Adipose tissue (tissue), 3 donors: ENCODE data around the gene CPT1B. TPM values are rescaled to one million over a fixed set of nuclear protein-coding genes. Genes with fewer than 3 reads are reported as not detected.
"Not testable (repeated sequence)": the region's sequence is repeated elsewhere in the genome, so short reads cannot be mapped to it uniquely, and the experiment has no call there.

Source experiments
- H3K27ac ChIP-seq: one replicate; pipeline ENCODE4 v1.5.1; 2013; ENCODE audit warnings: low read depth, low read length
- WGBS, 3 donors: extraction: QIAGEN DNeasy Blood & Tissue Kit; methylation state at CpG; one replicate each; pipeline ENCODE4 v1.1.7; 2013; 5-methylcytosine and 5-hydroxymethylcytosine counted together
- polyA plus RNA-seq, 3 donors: library from polyadenylated mRNA; stranded (reverse); fragments of 200-250 nt; gene quantifications; one replicate each; pipeline ENCODE4 v1.2.3, GENCODE V29; 2013
- donor health status: healthy with polysubstance abuse.
- donor health status: Bipolar disorder and iron deficiency.
- donor health status: healthy.

The CPT1B gene
- polyA plus RNA-seq, result 10 to 100 TPM; 13.4 to 30.4 (median 13.5) TPM

DNA sequence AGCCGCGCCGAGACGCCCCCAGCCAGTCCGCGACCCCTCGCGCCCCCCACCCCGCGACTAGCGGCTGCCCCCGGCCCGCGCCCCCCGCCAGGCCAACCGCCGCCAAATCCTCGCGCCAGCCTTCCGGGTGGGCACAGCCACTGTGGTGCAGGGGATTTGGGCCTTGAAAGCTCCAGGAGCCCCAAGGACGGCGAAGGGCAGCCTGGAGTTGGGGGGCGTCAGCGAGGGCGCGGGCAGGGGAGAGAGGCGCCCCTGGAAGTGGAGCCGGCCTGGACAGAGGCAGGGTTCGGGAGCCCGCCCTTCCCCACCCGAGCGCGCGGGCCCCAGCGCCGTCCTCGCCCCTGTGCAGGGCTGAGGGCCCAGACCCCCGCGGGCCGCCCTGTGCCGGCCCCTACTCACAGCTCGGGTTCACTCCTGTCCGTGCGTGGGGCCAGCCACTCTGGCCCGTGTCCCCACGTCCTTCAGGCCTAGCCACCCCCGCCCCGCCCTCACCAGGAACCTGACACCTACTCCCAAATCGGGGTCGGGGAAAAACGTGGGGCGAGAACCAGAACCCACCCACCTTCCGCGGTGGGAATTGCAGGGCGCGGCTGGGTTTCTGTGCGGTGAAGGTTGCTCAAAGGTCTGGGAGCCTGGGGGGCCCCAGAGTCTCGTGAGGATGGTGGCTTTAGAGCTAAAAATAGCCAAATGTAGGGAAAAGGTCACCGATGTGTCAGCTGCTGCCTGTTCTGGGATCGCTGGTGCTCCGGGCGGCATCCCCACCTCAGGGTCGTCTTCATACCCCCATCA lies at the start of gene CPT1B:
TSS of gene CPT1B (minus strand) at position 441 of the 789 bp plus-strand sequence. CDS start 512 bp downstream, outside the sequence.
- 25 to 37% (median 30%) methylated on average over 55 to 63 of the region's 63 CpGs for WGBS, 3 donors
- no peak within 1 kb of the TSS for H3K27ac ChIP-seq

DNA sequence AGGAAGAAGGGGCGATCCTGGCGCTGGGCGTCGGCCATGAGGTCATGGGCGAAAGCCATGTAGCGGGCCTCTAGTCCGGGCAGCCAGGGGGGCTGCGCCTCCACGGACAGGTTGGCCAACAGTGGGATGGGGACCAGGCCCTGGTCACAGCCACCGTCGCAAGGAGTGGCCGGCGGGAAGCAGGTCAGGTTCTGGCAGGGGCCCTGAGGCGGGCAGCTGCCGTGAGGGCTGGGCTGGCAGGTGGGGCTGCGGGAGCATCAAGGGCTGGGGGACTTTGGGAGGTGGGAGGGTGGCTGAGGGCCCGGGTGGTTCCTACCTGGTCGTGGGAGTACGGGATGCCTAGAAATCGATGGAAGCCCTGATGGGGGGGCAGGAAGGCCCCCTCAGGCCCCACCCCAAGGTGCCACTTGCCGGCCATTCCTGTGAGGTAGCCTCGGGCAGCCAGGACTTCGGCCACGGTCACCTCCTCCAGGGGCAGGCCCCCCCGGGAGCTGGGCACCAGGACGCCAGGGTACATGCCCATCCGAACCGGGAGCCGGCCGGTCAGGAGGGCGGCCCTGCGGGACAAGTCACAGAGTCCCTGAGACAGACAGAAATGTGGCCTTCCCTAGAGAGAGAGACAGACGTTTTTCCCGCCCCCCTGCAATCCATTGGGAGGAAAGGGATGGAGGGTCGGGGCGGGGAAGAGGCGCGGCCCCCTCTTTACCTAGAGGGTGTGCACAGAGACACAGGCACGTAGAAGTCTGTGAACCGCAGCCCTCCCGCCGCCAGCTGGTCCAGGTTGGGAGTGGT lies 48.8 kb upstream of the CPT1B start:
- 76 to 82% (median 79%) methylated on average over 41 to 42 of the region's 42 CpGs for WGBS, 3 donors

DNA sequence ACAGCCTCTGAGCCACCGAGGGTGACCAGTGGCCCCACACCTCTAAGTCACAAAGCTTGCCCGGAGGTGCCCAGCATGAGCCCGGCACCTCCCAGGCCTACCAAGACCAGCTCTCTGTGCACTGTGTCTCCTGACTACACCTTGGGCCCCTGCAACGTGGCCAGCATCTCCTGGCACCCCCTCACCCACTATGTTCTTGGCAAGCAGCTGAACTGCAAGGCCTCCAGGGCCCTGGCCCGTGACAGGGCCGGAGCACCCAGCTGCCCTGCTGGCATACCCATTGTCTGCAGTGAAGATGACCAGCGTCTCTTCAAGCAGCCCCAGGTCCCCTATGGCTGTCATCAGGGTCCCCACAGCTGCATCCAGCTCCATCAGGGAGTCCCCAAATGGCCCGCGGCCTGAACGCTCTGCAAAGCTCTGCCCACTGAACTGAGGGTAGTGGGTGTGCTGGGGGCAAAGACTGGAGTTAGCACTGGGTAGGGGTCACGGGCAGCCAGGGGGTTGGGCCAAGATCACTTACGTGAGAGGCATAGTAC lies 48.2 kb upstream of the CPT1B start:
- 84 to 90% (median 84%) methylated on average over 12 of the region's 12 CpGs for WGBS, 3 donors
- H3K27ac ChIP-seq, result no peak overlapping the region

More for the DNA sequence above, 48.8 kb upstream of the CPT1B start:
- no peak overlapping the region for H3K27ac ChIP-seq

DNA sequence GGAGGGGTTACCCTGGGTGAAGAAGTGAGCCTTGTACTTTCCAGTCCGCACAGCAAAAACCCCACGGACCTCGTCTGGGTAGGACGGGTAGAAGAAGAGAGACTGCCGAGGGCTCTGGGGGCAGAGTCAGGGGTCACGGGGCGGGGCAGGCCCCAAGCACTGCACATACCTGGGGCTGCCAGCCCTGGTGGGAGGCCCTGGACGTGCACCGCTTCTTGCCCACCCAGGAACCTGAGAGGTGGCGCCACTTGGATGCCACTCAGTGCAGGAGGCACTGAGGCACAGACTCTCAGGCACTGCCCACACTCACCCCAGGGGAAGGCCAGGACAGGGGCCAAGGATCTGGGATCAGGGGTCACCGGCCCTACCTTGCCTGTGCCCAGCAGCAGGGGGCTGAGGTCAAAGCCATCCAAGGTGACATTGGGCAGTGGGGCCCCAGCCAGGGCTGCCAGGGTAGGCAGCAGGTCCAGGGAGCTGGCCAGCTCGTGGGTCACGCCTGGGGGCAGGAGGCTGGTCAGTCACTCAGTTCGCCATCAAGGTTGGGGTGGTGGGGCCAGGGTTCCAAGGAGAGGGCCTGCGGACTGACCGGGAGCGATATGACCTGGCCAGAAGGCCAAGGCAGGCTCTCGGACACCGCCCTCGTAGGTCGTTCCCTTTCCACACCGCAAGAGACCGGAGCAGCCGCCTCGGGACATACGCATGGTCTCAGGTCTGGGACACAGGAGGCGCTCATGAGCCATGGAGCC lies 47.5 kb upstream of the CPT1B start:
- H3K27ac ChIP-seq, result no peak overlapping the region
- 87 to 96% (median 89%) methylated on average over 25 to 27 of the region's 27 CpGs for WGBS, 3 donors

DNA sequence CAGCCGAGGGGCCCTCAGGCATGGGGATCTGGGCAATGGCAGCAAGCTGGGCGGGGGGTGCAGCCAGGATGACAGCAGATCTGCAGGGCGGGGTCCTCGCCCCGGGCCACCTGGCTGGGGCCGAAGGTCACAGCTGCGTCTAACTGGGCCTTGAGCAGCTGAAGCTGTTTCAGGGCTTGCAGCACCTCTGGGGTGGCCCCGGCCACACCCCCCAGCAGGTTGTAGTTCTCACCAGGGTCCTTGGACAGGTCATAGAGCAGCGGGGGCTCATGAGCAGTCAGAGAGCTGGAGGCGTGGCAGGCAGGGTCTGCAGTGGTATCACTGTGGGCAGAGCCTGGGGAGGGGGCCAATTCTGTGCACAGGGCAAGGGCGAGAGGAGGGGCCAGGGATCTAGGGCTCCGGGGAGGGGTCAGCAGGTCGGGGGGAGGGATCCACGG lies 46.9 kb upstream of the CPT1B start:
- WGBS, 3 donors, result 80 to 89% (median 86%) methylated on average over 14 of the region's 14 CpGs
- no peak overlapping the region for H3K27ac ChIP-seq

DNA sequence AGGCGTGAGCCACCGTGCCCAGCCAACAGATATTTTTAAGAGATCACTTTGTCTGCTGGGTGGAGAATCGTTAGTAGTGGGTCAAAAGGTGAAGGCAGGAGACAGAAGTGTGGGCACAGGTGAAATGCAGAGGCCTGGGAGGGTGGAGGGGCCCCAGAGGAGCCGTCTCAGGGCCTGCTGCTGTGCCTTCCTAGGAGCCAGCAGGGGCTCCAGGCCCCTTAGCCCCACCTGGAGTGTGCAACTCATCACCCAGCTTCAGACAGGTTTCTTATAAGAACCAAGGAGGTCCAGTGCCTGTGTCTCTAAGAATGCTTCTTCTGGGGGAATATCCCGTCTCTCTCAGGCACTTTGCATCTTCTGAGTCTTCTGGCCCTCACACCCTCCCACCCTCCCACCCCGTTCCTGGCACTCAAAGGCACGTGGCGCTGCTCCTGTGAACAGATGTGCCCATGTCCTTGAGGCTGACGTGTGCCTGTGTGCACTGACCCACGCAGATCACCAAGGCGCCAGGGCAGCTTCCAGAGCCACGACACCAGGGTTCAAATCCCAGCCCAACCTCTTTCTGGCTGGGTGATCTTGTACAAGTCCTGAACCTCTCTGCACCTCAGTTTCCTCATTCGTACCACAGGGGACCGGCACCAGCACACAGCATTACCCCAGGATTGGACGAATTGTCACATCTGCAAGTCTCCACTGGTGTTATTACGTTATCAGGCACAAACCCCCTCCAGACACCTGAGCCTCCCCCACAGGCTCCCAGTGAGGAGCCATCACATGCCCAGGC lies 46.3 kb upstream of the CPT1B start:
- WGBS, 3 donors, result 74 to 83% (median 77%) methylated on average over 16 of the region's 16 CpGs
- no peak overlapping the region for H3K27ac ChIP-seq

DNA sequence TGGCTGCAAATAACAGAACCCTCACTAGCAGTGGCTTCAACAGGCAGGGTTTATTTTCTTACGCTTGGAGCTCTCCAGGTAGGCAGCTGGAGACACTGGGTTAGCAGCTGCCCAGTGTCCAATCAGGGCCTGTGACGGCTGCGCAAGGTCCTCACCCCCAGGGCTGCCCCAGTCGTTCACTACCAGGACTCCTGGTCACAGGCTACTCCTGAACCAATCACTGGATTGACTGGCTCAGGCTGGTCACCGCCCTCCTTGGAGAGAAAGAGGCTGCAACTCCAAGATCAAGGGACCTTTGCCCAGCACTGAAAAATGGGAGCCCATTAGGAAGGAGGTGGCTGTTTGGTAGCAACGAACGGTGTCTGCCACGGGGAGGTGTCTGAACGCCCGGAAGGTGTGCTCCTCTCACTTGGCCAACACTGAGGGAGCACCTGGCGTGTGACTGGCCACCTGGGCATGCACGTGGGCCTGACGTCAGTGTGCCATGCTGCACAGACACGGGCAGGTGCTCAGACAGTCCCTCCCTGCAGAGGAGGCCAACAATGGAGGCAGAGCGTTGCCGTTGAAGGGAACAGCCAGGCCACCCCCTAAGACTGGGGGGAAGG lies 44.6 kb upstream of the CPT1B start:
- no peak overlapping the region for H3K27ac ChIP-seq
- 29 to 70% (median 66%) methylated on average over 16 of the region's 16 CpGs for WGBS, 3 donors

DNA sequence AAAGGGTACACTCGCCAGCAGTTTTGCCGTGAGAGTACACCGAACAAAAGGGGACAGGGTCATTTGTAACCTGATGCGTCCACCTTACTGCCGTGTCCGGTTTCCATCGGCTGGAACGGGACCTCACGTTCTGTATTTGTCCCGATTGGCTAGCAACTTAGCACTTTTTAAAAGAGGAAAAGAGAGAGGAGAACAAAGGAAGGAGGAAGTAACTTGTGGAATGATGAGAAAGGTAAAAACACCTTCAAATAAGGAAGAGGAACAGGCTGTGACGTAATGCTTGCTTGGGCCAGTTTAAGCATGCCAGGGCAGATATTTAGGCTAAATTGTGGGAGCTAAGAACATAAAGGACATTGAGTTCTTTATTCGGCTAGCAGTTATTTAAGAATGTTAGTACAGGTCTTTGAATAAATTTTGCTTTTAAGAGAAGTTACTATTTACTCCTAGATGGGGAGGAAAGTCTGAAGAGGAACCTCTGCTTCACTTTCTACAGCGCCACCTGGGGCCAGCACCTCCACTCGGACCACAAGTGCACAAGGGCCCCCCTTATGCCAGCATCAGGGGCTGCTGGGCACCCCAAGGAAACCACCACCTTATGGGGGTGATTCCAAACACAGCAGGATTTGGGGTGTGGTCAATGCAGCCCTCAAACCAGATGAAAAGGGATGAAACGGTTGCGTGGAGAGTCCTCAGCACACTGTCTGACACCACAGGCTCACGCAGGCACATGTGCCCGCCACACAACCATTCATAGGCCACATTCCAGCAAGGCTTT lies 43.9 kb upstream of the CPT1B start:
- H3K27ac ChIP-seq, result no peak overlapping the region
- 16 to 24% (median 17%) methylated on average over 18 of the region's 18 CpGs for WGBS, 3 donors

DNA sequence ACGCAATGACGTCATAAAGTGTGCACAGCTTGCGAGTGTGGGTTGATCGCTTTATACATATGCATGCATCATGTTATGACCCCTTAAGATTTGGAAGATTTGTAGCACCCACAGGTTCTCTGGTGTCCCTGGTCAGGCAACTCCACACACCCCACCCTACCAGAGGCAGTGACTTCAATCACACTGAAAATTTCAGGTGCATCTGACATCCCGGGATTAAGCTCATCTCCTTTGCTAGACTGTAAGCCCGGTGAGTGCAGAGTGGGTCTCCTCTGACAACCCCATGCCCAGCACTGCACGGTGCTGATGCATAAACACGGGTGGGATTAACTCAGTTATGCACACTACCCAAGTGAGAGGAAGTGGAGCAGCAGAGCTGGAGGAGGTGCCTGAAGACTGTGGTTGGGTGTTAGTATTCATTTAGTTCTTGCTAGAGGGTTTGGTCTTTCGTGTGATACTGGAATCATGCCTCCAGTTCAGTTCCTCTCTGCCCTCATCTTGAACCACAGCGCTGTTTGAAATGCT lies 43.2 kb upstream of the CPT1B start:
- 21 to 34% (median 23%) methylated on average over 10 of the region's 10 CpGs for WGBS, 3 donors
- no peak overlapping the region for H3K27ac ChIP-seq

DNA sequence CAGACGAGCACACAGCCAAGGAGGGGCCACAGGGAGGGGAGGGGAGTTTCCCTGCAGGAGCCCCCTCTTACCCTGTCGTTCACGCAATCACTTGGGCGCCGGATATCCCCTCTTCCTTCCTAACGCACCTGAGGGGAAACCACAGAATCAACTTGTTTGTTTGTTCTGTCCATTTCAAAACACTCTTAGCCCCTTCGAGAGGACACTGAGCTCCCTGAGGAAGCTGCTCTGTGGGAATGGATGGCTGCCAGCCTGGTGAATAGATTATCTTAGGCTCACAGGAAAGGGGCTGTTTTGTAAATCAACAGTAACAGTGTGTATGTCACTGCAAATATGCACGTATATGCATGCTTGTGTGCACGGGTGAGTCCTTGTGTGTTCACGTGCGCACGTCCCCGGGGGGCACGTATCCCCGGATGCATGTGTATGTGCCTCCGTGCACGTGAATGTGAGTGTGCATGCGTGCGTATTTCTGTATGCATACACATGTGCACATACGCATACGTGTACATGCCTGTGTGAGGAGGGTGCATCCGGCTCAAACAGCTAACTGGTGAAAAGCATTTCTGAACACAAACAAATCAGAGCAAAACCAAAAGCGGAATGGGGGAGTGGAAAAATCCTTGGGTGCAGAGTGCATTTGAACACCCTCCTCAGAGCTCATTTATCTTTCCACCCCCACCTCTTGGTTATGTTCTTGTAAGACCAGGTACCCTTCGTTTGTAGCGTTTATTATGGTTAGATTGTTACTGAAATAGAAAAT lies 42.5 kb upstream of the CPT1B start:
- WGBS, 3 donors, result 9 to 12% (median 10%) methylated on average over 24 to 25 of the region's 25 CpGs
- H3K27ac ChIP-seq, result no peak overlapping the region

DNA sequence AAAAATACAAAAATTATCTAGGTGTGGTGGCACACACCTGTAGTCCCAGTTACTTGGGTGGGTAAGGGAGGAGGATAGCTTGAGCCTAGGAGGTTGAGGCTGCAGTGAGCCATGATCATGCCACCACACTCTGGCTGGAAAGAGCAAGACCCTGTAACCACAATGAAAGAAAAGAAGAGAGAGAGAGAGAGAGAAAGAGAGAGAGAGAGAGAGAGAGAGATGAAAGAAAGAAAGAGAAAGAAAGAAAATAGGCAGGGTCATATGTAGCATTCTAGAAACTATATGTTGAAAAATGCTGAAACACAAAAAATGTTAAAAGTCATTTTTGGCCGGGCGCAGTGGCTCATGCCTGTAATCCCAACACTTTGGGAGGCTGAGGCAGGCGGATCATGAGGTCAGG lies 36.1 kb upstream of the CPT1B start:
- not testable (repeated sequence) for H3K27ac ChIP-seq
- 82 to 92% (median 86%) methylated on average over 2 to 3 of the region's 3 CpGs for WGBS, 3 donors

DNA sequence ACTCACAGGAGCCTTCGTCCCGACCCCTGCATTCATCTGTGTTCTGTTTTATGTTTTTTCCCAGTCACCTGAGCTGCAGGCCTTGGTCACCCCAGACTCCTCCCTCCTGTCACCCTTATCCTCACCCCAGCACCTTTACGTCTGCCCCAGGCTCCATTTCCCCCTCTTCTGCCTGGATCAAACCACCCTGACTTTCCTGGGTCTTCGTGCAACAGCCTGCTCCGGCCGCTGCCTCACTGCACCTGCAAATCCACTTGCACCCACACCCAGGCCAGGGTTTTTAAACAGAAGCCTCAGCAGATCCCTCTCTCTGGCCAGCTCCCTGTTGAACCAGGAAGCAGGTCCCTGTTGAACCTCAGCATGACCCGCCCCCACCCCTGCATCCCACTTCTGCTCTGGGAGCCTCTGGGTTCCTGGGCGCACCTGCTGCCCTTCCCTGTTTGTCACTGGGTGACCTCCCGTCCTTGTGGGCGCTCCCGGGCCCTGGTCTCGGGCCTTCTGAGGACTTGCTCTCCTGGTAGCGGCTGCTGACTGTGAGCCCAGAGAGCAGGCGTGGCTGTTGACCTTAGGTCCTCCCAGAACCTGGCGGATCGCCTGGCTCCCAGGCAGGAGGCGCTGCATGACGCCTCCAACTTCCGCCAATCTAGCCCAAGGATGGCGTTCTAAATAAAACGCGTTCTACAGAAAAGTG lies 35.2 kb upstream of the CPT1B start:
- no peak overlapping the region for H3K27ac ChIP-seq
- 58 to 71% (median 61%) methylated on average over 22 of the region's 22 CpGs for WGBS, 3 donors

DNA sequence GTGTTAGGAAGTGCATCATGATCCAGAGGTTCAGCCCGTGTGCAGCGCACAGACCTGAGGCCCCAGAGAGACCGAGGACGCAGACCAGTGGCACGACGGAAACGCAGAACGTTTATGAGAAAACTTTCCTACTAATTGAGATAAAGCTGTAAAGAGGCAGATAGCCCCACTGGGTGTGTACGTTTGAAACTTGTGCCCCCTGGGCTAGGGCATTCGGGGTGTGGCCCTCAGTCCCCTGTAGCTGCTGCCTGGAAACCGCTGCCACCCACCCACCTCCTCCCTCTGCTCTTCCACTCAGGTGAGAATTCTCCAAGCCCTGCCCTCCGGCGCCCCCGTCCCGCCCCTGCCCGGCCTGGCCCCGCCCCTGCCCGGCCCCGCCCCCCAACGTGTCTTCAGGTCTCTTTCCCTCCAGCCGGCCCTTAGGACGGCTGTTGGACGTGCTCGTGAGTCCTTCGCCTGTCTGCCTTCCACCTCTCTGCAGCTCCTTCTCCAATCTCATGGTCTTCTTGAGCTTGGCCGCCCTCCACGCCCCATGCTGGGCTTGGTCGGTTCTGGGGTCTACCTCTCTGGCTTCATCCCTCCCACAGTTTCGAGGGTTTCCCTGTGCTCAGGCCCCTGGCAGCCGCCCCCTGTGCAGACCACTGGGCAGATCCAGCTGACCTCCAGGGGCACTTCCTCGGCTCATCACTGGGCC lies 34.4 kb upstream of the CPT1B start:
- 33 to 55% (median 35%) methylated on average over 22 to 31 of the region's 31 CpGs for WGBS, 3 donors
- H3K27ac ChIP-seq, result no peak overlapping the region

DNA sequence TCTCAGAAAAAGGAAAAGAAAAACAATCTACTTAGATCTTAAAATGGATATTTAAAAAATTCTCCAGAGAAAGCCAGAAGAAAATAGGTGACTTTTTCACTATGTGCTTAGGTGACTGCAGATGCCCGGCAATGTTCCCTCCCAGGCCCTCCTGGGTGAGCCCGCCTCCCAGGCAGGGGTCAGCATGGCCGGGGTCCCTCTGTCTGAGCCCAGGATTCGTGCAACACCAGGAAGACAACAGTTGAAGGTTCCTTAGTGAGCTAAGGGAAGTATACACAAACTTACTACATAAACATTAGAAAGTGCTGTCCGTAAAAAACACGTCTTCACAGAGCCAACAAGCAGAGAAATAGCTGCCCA lies 33.9 kb upstream of the CPT1B start:
- H3K27ac ChIP-seq, result no peak overlapping the region
- WGBS, 3 donors, result 45 to 63% (median 63%) methylated on average over 6 of the region's 6 CpGs
